Body of pancreas (tissue), 4 donors: Measurements from ENCODE around the gene MATN1. TPM values are rescaled to one million over a fixed set of nuclear protein-coding genes. Genes with fewer than 3 reads are reported as not detected.

ENCODE experiments used
- ATAC-seq: fragments of 150-250 bp; one replicate; pipeline ENCODE4 v1.9.1; 2016
- DNase-seq, 4 donors: peaks; one replicate each; pipeline ENCODE4 v3.0.0-alpha.2; 2019
- H3K27ac ChIP-seq, 4 donors: fragments of 200-600 bp; sonication (generic); 1 replicate in 3 of 4; 2 replicates in 1 of 4; pipeline versions ENCODE4 v1.5.1 to v1.6.1; 2016 to 2019; ENCODE audit warnings: mild to moderate bottlenecking in 1 of 4, mixed read lengths in 1 of 4, moderate library complexity in 1 of 4
- H3K27me3 ChIP-seq, 2 donors: fragments of 200-600 bp; sonication (generic); one replicate each; pipeline ENCODE4 v1.6.0; 2016; ENCODE audit warnings: mild to moderate bottlenecking in 1 of 2
- H3K36me3 ChIP-seq, 2 donors: fragments of 200-600 bp; sonication (generic); replicated peaks in 1 of 2; 2 replicates each; pipeline ENCODE4 v1.5.1; 2016; ENCODE audit warnings: low read depth in 2 of 2; ENCODE audit not compliant: insufficient read depth in 1 of 2
- H3K4me1 ChIP-seq: fragments of 200-600 bp; sonication (generic); one replicate; pipeline ENCODE4 v1.6.0; 2016
- H3K4me3 ChIP-seq, 2 donors: fragments of 200-600 bp; sonication (generic); 1 replicate in 1 of 2; 2 replicates in 1 of 2; pipeline ENCODE4 v1.5.1; 2016 to 2019
- H3K9me3 ChIP-seq, 3 donors: fragments of 200-600 bp; sonication (generic); 1 replicate in 2 of 3; 2 replicates in 1 of 3; pipeline ENCODE4 v1.5.1; 2016
- POLR2A ChIP-seq, 3 donors: fragments of 450-650 bp; IDR thresholded peaks; one replicate each; pipeline ENCODE4 v1.6.1; 2016; ENCODE audit warnings: antibody characterized with exemption in 3 of 3, mild to moderate bottlenecking in 2 of 3
- WGBS, 2 donors: methylation state at CpG; one replicate each; pipeline ENCODE4 v1.1.5; 2017; 5-methylcytosine and 5-hydroxymethylcytosine counted together
- intact Hi-C: fragments of 100-400 bp; cut with DNase I; formaldehyde crosslinking; loops from one replicate; pipeline ENCODE4 v1.15.1; 2023
- total RNA-seq, 2 donors: library from RNA; depleted of rRNA; stranded (reverse); fragments of >200 nt; gene quantifications; one replicate each; pipeline ENCODE4 v1.1.0, GENCODE V29; 2016
- TF ChIP-seq, protein P1 (sequence below), 7 experiments: fragments of 450-650 bp in 4 of 7; fragments of 200-600 bp in 3 of 7; sonication (generic) in 3 of 7; IDR thresholded peaks; one replicate each; pipeline ENCODE4 v1.5.1; 2016 to 2019; ENCODE audit warnings: antibody characterized with exemption in 7 of 7

MATN1 gene
- total RNA-seq, 2 donors from 2014 or later: 0.33 TPM; not detected in 1

DNA sequence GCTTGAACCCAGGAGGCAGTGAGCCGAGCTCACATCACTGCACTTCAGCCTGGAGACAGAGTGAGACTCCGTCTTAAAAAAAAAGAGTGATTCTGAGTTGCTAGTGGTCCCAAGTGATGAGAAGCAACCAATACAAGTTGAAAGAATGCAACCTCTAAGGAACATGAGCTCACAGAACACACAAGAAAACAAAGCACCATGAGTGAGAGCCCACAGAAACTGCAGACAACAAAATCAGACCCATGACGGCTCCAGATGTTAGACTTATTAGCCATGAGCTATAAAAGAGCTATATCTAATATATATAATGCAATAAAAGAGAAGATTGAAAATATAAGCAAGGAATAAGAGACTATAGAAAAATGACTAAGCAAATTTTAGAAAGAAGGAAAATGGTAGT, 50.0 kb downstream of the MATN1 start:
- no peak overlapping the region for H3K4me3 ChIP-seq
- peaks cover 9% of the 10 kb centered on the region for H3K4me1 ChIP-seq
- WGBS, 2 donors: 76% methylated on average over 3 of the region's 3 CpGs
- no peaks in the 10 kb centered on the region for H3K27me3 ChIP-seq
- TF ChIP-seq POLR2A (IDR thresholded peaks at IDR 0.05): no peak
- TF ChIP-seq, protein P1, sequence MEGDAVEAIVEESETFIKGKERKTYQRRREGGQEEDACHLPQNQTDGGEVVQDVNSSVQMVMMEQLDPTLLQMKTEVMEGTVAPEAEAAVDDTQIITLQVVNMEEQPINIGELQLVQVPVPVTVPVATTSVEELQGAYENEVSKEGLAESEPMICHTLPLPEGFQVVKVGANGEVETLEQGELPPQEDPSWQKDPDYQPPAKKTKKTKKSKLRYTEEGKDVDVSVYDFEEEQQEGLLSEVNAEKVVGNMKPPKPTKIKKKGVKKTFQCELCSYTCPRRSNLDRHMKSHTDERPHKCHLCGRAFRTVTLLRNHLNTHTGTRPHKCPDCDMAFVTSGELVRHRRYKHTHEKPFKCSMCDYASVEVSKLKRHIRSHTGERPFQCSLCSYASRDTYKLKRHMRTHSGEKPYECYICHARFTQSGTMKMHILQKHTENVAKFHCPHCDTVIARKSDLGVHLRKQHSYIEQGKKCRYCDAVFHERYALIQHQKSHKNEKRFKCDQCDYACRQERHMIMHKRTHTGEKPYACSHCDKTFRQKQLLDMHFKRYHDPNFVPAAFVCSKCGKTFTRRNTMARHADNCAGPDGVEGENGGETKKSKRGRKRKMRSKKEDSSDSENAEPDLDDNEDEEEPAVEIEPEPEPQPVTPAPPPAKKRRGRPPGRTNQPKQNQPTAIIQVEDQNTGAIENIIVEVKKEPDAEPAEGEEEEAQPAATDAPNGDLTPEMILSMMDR (IDR thresholded peaks at IDR 0.05): no peak
- H3K27ac ChIP-seq: no peak overlapping the region
- H3K36me3 ChIP-seq: no peaks in the 10 kb centered on the region
- ATAC-seq (no peak), DNase-seq (no peak)
- intact Hi-C loops: no loop called here
- no peaks in the 10 kb centered on the region for H3K9me3 ChIP-seq

DNA sequence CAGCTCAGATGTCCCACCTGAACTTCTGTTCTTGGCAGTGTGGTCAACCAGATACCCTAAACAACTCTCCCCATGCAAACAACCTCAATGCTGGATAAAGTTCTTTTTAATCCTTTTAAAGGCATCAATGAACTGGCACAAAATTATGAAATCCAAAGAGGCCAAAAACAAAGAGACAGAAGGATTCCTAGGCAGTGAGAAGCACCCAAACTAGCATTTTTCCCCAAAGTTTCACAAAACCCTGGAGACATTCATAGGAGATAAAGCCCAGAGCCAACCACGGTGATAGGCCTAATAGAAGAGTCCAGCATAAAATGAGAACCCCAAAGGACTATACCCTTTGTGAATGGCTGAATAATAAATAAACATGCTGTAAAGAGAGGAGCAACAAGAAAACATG, 50.7 kb downstream of the MATN1 start:
- no peak for DNase-seq
- Histone ChIP-seq H3K4me1 (peaks cover 9% of the 10 kb centered on the region), H3K27ac (no peak overlapping the region), H3K27me3 (no peaks in the 10 kb centered on the region), H3K9me3 (no peaks in the 10 kb centered on the region), H3K4me3 (no peak overlapping the region), H3K36me3 (no peaks in the 10 kb centered on the region)
- ATAC-seq: no peak
- intact Hi-C loops: no loop called here
- 94 to 96% methylated on average over 1 of the region's 1 CpG for WGBS, 2 donors
- no peak for TF ChIP-seq POLR2A (IDR thresholded peaks at IDR 0.05)

DNA sequence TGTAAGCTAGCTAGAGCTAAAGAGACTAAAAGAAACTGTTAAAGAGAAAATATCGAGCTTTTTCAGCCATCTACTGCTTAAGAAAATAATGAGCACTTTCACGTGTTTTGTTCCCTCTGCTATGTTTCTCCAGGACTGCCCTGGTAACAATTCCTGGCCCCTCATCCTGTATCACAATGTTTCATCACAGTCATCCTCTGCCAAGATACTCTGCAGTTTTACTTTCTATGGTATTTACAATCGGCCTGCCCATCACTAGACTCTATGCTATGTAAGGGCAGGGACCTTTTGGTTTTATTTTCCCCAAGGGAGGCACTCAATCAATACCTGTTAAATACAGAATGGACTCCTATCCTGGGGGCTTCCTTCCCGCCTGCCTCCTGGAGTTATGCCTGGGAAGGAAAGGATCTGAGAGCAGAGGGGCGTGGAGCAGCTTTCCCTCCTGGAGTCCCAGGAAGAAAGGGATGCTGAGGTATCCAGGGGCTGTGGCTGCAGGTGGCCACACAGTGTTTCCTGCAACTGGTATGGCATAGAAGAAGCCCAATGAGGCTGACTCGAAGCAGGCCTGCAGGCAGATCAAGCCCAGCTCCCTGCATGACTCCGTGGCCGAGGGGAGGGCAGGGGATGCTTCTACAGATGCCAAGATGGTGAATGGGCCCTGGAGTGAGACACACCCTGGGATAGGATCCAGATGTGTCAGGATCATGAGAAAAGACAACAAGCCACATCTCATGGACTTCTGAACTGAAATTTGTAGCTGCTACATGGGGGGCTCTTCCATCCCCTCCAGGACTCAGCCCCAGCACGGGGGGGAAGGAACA, 52.9 kb downstream of the MATN1 start:
- peaks cover 4% of the 10 kb centered on the region for H3K4me1 ChIP-seq
- H3K36me3 ChIP-seq: no peaks in the 10 kb centered on the region
- H3K9me3 ChIP-seq: no peaks in the 10 kb centered on the region
- H3K4me3 ChIP-seq: no peak overlapping the region
- peak in 1 of 4 donors; percentile 7 for DNase-seq
- no peak for ATAC-seq
- no peak overlapping the region for H3K27ac ChIP-seq
- no peaks in the 10 kb centered on the region for H3K27me3 ChIP-seq
- intact Hi-C loops: no loop called here
- 73 to 76% methylated on average over 8 to 9 of the region's 9 CpGs for WGBS, 2 donors
- TF ChIP-seq, protein P1 (IDR thresholded peaks at IDR 0.05): no peak
- no peak for TF ChIP-seq POLR2A (IDR thresholded peaks at IDR 0.05)

DNA sequence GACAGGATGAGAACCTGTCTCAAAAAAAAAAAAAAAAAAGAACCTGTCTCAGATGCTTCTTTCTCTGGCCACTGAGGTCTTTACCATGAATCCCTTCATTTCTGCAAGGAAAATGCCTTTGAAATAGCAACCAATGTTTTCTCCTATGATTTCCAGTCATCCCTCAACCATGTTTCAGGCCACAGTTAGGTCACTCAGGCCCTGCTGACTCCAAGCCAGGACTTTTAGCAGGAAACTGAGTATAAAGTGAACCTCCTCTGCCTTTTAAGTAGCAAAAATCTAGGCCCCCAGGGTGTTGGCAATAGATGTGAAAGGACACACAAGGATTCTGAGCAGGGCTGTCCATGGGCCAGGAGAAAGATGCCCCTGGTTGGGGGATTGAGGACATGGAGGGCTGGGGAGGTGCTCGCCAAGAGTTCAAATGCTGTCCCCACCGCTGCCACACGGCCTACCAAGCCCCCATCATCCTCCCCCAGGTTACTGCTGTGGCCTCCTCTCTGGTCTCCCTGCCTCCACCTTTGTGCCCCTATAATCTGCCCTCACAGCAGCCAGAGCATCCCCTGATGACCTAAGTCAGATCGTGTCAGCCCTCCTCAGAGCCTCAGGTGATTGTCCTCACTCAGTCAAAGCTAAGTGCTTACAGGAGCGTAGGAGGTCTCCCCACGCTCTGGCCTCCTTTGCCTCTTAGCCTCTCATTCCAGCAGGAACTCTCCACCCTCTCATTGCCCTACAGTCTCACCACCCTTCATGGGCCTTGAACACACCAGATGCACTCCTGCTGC, 54.6 kb downstream of the MATN1 start:
- 86 to 93% methylated on average over 4 to 6 of the region's 6 CpGs for WGBS, 2 donors
- TF ChIP-seq, protein P1 (IDR thresholded peaks at IDR 0.05): no peak
- TF ChIP-seq POLR2A (IDR thresholded peaks at IDR 0.05): no peak
- intact Hi-C loops: no loop called here
- DNase-seq: peak in 1 of 4 donors; percentile 3
- no peak for ATAC-seq
- Histone ChIP-seq H3K27ac (no peak overlapping the region), H3K4me3 (no peak overlapping the region), H3K4me1 (peaks cover 8% of the 10 kb centered on the region), H3K9me3 (no peaks in the 10 kb centered on the region), H3K36me3 (no peaks in the 10 kb centered on the region), H3K27me3 (no peaks in the 10 kb centered on the region)

DNA sequence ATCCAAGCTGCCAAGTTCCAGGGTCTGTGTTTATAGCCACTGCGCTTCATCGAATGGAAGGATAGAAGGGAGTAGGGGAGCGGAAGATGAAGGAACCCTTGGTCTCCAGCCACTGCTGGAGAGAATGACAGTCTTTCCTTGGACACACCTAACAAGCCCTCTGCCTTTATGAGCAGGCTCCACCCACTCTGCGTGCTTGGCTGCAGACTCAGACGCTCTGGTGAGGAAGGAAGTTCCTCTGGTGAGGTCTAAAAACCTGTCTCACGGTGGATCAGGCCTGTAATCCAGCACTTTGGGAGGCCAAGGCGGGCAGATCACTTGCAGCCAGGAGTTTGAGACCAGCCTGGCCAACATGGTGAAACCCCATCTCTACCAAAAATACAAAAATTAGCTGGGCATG, 55.4 kb downstream of the MATN1 start:
- no peak overlapping the region for H3K4me3 ChIP-seq
- H3K27me3 ChIP-seq: no peaks in the 10 kb centered on the region
- no peaks in the 10 kb centered on the region for H3K9me3 ChIP-seq
- TF ChIP-seq, protein P1 (IDR thresholded peaks at IDR 0.05): no peak
- TF ChIP-seq POLR2A (IDR thresholded peaks at IDR 0.05): no peak
- peaks cover 15% of the 10 kb centered on the region for H3K4me1 ChIP-seq
- DNase-seq (peak in 3 of 4 donors; percentile 25 to 42 (median 38)), ATAC-seq (no peak)
- no peaks in the 10 kb centered on the region for H3K36me3 ChIP-seq
- H3K27ac ChIP-seq: no peak overlapping the region
- WGBS, 2 donors: 70 to 76% methylated on average over 7 of the region's 7 CpGs
- intact Hi-C loops: no loop called here
